HG03378 (cell line): Measurements from ENCODE around the gene SDK1.
"Not testable (repeated sequence)": the region's sequence is repeated elsewhere in the genome, so short reads cannot be mapped to it uniquely, and the experiment has no call there.

Experiments used
- ATAC-seq: cut with Tn5 transposase; IDR thresholded peaks from one replicate; pipeline ENCODE4 v1.9.1; 2021; ENCODE audit warnings: mild to moderate bottlenecking, moderate library complexity; ENCODE audit not compliant: unreplicated experiment

Gene SDK1

DNA sequence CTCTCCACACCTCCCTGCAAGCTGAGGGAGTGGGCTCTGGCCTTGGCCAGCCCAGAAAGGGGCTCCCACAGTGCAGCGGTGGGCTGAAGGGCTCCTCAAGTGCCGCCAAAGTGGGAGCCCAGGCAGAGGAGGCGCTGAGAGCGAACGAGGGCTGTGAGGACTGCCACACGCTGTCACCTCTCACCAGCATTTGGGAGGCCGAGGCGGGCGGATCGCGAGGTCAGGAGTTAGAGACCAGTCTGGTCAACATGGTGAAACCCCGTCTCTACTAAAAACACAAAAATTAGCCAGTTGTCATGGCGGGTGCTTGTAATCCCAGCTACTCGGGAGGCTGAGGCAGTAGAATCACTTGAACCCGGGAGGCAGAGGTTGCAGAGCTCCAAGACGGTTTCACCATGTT, 1013.3 kb downstream of the SDK1 start:
- ATAC-seq, result not testable (repeated sequence)
